ENCODE measurements around the gene CRB1. TPM values are rescaled to one million over a fixed set of nuclear protein-coding genes. Genes with fewer than 3 reads are reported as not detected.
A peak's percentile ranks its signal among the peaks of the same experiment; 100 is the strongest.

Gene CRB1
- total RNA-seq, 4 donors from 2014 or later = 0.44 to 2.5 (median 1.0) TPM

- no peaks in the 10 kb centered on the region for H3K9me3 ChIP-seq
- no peak overlapping the region for H3K4me3 ChIP-seq
- H3K27ac ChIP-seq = no peak overlapping the region
- in situ Hi-C loops (cut with MboI; ENCODE audit: low sequenced_read_pairs in 4 of 4) (loop anchor here in 1 of 4 donors (25.0 kb wide), 1 partner anchor 165 kb away; no protein-coding TSS in a partner anchor), intact Hi-C loops (cut with DNase I; ENCODE audit: low total_unique reads) (no loop called here)
- no peak for DNase-seq
- no peaks in the 10 kb centered on the region for H3K4me1 ChIP-seq
- no peaks in the 10 kb centered on the region for H3K27me3 ChIP-seq
- no peaks in the 10 kb centered on the region for H3K36me3 ChIP-seq
- ATAC-seq = no peak
- no peak for TF ChIP-seq POLR2A (IDR thresholded peaks at IDR 0.05)
- no peak for TF ChIP-seq CTCF (IDR thresholded peaks at IDR 0.05 in 4 of 5, conservative IDR thresholded peaks at IDR 0.05 in 1 of 5)
Measured at GRCh38 chr1:197351821-197352440, 83.9 kb downstream of the CRB1 start.

GRCh38 chr1:197355248-197355995, 87.4 kb downstream of the CRB1 start:
- H3K9me3 ChIP-seq = no peaks in the 10 kb centered on the region
- in situ Hi-C loops (cut with MboI; ENCODE audit: low sequenced_read_pairs in 4 of 4) (loop anchor here in 1 of 4 donors (25.0 kb wide), 1 partner anchor 168 kb away; no protein-coding TSS in a partner anchor), intact Hi-C loops (cut with DNase I; ENCODE audit: low total_unique reads) (no loop called here)
- H3K27ac ChIP-seq = no peak overlapping the region
- H3K27me3 ChIP-seq = no peaks in the 10 kb centered on the region
- no peaks in the 10 kb centered on the region for H3K36me3 ChIP-seq
- ATAC-seq = no peak
- no peak for DNase-seq
- H3K4me1 ChIP-seq = no peaks in the 10 kb centered on the region
- TF ChIP-seq CTCF (IDR thresholded peaks at IDR 0.05 in 4 of 5, conservative IDR thresholded peaks at IDR 0.05 in 1 of 5) = no peak
- TF ChIP-seq POLR2A (IDR thresholded peaks at IDR 0.05) = no peak
- no peak overlapping the region for H3K4me3 ChIP-seq

GRCh38 chr1:197356723-197357533, 88.9 kb downstream of the CRB1 start:
- TF ChIP-seq POLR2A (IDR thresholded peaks at IDR 0.05) (no peak), CTCF (IDR thresholded peaks at IDR 0.05 in 4 of 5, conservative IDR thresholded peaks at IDR 0.05 in 1 of 5) (peak; percentile 42 to 63 (median 53))
- DNase-seq = no peak
- H3K27ac ChIP-seq = no peak overlapping the region
- H3K4me3 ChIP-seq = no peak overlapping the region
- H3K36me3 ChIP-seq = no peaks in the 10 kb centered on the region
- in situ Hi-C loops (cut with MboI; ENCODE audit: low sequenced_read_pairs in 4 of 4) = loop anchor here in 1 of 4 donors (25.0 kb wide), 1 partner anchor 170 kb away; no protein-coding TSS in a partner anchor
- H3K27me3 ChIP-seq = no peaks in the 10 kb centered on the region
- H3K4me1 ChIP-seq = no peaks in the 10 kb centered on the region
- intact Hi-C loops (cut with DNase I; ENCODE audit: low total_unique reads) = loop anchor here (1.0 to 2.0 kb wide), 2 partner anchors 28 to 177 kb away; no protein-coding TSS in a partner anchor
- H3K9me3 ChIP-seq = no peaks in the 10 kb centered on the region
- peak in 1 of 2 donors; percentile 65 for ATAC-seq

- H3K36me3 ChIP-seq = no peaks in the 10 kb centered on the region
- H3K9me3 ChIP-seq = no peaks in the 10 kb centered on the region
- DNase-seq (no peak), ATAC-seq (no peak)
- H3K27me3 ChIP-seq = no peaks in the 10 kb centered on the region
- intact Hi-C loops (cut with DNase I; ENCODE audit: low total_unique reads) = loop anchor here (1.0 kb wide), 1 partner anchor 35 kb away; no protein-coding TSS in a partner anchor
- TF ChIP-seq POLR2A (IDR thresholded peaks at IDR 0.05) = no peak
- TF ChIP-seq CTCF (IDR thresholded peaks at IDR 0.05 in 4 of 5, conservative IDR thresholded peaks at IDR 0.05 in 1 of 5) = no peak
- H3K4me1 ChIP-seq = no peaks in the 10 kb centered on the region
- H3K27ac ChIP-seq = no peak overlapping the region
- in situ Hi-C loops (cut with MboI; ENCODE audit: low sequenced_read_pairs in 4 of 4) = loop anchor here in 1 of 4 donors (25.0 kb wide), 1 partner anchor 172 kb away; no protein-coding TSS in a partner anchor
- no peak overlapping the region for H3K4me3 ChIP-seq
Measured at GRCh38 chr1:197358959-197359358, 90.9 kb downstream of the CRB1 start.
